ENCODE data around the gene SUSD1. TPM values are rescaled to one million over a fixed set of nuclear protein-coding genes. Genes with fewer than 3 reads are reported as not detected.

SUSD1 gene
- total and polyA plus RNA-seq, 2 of the 13 experiments (the other 11 are each of a cell fraction or from before 2014, with no cell fraction given): 25.9 to 32.3 TPM

DNA sequence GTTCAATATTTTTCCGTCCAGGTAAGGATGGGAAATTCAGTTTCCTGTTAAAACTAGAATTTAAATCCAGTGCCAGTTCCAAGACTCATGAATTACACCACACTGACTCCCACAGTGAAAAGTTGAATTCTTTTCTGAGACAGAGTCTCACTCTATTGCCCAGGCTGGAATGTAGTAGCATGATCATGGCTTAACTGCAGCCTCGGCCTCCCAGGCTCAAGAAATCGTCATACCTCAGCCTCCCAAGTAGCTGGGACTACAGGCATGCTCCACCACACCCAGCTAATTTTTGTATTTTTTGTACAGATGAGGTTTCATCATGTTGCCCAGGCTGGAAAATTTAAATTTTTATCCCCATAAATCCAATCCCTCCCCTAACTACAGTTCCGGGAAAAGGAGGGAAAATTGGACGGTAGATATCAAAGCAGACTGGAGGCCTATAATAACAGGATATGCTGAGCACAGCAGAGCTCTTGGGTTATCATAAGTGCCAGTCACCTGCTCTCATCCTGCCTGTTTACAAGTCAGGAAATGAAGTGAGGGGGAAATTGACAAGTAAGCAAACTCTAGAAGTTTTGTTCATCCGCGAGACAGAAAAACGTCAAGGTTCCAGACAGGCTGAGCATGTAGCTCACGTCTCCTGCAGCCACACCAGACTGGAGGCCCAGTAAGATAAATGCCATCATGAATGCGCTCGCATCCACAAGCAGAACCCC is 172.8 kb downstream of the SUSD1 start (continued):
- no peak for TF ChIP-seq ZNF569 (CRISPR knock-in tag; IDR thresholded peaks at IDR 0.05; ENCODE audit: borderline replicate concordance)

DNA sequence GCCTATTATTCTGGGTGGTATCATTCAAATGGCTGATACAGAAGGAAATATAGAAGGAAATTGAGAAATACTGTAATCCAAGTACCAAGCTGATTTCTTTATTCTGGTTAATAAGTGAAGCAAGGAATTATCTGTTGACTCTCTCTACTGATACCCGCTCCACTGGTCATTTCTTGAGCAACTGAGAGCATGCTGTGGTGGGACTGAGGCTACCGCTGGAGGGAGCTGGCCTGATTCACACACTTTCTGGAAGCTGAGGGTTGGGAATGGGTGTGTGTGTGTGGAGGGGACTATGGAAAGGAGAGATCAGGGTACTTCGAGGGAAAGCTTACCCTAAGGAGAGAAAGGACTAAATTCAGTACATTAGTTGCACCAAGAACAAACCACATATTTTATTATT is 174.4 kb downstream of the SUSD1 start:
- FAIRE-seq (no peak), ATAC-seq (no peak), DNase-seq (ENCODE audit: low spot score) (no peak)
- POLR2A ChIA-PET: no interaction called here
- no peak overlapping the region for H3K4me3 ChIP-seq (replicated peaks in 1 of 3; ENCODE audit: insufficient read depth in 1 of 3, low read depth in 2 of 3, low read length in 3 of 3)
- no peak overlapping the region for H2AFZ ChIP-seq (ENCODE audit: low read length)
- no peak overlapping the region for H3K4me2 ChIP-seq (ENCODE audit: low read depth, low read length)
- H3K36me3 ChIP-seq (replicated peaks in 1 of 2; ENCODE audit: control insufficient read depth in 1 of 2, insufficient read depth in 2 of 2, low read length in 2 of 2): no peaks in the 10 kb centered on the region
- H3K9ac ChIP-seq (ENCODE audit: insufficient read depth, low read depth, low read length): no peak overlapping the region
- H3K79me2 ChIP-seq (ENCODE audit: insufficient read depth, low read length): no peaks in the 10 kb centered on the region
- intact Hi-C loops (cut with micrococcal nuclease; ENCODE audit: unreplicated experiment): no loop called here
- 53% methylated on average over 3 of the region's 3 CpGs for WGBS (ENCODE audit: low lambda C conversion rate)
- no peaks in the 10 kb centered on the region for H3K4me1 ChIP-seq (ENCODE audit: insufficient read depth, low read length)
- BruUV-seq (replicated peaks): no TSS peak
- in situ Hi-C loops (cut with HindIII; ENCODE audit: extremely low pct_ligation_motif_present, low pct_unique_long_range_greater_than_20kb): no loop called here
- H3K9me3 ChIP-seq (ENCODE audit: low read length): no peaks in the 10 kb centered on the region
- no peak overlapping the region for H3K27ac ChIP-seq (ENCODE audit: extremely low read length, insufficient read depth, low read length)
- no peaks in the 10 kb centered on the region for H4K20me1 ChIP-seq (ENCODE audit: insufficient read depth, low read length)
- CTCF ChIA-PET (ENCODE audit: low intra/inter-chr PET ratio, low total read pairs): no interaction called here
- H3K27me3 ChIP-seq (ENCODE audit: control insufficient read depth in 1 of 2, insufficient read depth in 2 of 2, low read length in 2 of 2): peaks cover 0 to 1% of the 10 kb centered on the region in 2 experiments; a peak in 1 of 5 replicates
- TF ChIP-seq SKI (IDR thresholded peaks at IDR 0.05; ENCODE audit: partially characterized antibody) (no peak), FOSL2 (CRISPR knock-in tag; IDR thresholded peaks at IDR 0.05) (no peak), NFE2L2 (IDR thresholded peaks at IDR 0.05; ENCODE audit: low read length) (no peak), SAFB2 (CRISPR knock-in tag; IDR thresholded peaks at IDR 0.05; ENCODE audit: borderline replicate concordance, low read depth) (no peak), ZNF652 (CRISPR knock-in tag; IDR thresholded peaks at IDR 0.05; ENCODE audit: borderline replicate concordance, low read depth) (no peak)
- TF ChIP-seq, protein P1, sequence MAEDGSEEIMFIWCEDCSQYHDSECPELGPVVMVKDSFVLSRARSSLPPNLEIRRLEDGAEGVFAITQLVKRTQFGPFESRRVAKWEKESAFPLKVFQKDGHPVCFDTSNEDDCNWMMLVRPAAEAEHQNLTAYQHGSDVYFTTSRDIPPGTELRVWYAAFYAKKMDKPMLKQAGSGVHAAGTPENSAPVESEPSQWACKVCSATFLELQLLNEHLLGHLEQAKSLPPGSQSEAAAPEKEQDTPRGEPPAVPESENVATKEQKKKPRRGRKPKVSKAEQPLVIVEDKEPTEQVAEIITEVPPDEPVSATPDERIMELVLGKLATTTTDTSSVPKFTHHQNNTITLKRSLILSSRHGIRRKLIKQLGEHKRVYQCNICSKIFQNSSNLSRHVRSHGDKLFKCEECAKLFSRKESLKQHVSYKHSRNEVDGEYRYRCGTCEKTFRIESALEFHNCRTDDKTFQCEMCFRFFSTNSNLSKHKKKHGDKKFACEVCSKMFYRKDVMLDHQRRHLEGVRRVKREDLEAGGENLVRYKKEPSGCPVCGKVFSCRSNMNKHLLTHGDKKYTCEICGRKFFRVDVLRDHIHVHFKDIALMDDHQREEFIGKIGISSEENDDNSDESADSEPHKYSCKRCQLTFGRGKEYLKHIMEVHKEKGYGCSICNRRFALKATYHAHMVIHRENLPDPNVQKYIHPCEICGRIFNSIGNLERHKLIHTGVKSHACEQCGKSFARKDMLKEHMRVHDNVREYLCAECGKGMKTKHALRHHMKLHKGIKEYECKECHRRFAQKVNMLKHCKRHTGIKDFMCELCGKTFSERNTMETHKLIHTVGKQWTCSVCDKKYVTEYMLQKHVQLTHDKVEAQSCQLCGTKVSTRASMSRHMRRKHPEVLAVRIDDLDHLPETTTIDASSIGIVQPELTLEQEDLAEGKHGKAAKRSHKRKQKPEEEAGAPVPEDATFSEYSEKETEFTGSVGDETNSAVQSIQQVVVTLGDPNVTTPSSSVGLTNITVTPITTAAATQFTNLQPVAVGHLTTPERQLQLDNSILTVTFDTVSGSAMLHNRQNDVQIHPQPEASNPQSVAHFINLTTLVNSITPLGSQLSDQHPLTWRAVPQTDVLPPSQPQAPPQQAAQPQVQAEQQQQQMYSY (CRISPR knock-in tag; IDR thresholded peaks at IDR 0.05): no peak
- TF ChIP-seq, protein P2, sequence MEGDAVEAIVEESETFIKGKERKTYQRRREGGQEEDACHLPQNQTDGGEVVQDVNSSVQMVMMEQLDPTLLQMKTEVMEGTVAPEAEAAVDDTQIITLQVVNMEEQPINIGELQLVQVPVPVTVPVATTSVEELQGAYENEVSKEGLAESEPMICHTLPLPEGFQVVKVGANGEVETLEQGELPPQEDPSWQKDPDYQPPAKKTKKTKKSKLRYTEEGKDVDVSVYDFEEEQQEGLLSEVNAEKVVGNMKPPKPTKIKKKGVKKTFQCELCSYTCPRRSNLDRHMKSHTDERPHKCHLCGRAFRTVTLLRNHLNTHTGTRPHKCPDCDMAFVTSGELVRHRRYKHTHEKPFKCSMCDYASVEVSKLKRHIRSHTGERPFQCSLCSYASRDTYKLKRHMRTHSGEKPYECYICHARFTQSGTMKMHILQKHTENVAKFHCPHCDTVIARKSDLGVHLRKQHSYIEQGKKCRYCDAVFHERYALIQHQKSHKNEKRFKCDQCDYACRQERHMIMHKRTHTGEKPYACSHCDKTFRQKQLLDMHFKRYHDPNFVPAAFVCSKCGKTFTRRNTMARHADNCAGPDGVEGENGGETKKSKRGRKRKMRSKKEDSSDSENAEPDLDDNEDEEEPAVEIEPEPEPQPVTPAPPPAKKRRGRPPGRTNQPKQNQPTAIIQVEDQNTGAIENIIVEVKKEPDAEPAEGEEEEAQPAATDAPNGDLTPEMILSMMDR (CRISPR knock-in tag; IDR thresholded peaks at IDR 0.05): no peak
- TF ChIP-seq, protein P3, sequence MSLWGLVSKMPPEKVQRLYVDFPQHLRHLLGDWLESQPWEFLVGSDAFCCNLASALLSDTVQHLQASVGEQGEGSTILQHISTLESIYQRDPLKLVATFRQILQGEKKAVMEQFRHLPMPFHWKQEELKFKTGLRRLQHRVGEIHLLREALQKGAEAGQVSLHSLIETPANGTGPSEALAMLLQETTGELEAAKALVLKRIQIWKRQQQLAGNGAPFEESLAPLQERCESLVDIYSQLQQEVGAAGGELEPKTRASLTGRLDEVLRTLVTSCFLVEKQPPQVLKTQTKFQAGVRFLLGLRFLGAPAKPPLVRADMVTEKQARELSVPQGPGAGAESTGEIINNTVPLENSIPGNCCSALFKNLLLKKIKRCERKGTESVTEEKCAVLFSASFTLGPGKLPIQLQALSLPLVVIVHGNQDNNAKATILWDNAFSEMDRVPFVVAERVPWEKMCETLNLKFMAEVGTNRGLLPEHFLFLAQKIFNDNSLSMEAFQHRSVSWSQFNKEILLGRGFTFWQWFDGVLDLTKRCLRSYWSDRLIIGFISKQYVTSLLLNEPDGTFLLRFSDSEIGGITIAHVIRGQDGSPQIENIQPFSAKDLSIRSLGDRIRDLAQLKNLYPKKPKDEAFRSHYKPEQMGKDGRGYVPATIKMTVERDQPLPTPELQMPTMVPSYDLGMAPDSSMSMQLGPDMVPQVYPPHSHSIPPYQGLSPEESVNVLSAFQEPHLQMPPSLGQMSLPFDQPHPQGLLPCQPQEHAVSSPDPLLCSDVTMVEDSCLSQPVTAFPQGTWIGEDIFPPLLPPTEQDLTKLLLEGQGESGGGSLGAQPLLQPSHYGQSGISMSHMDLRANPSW (CRISPR knock-in tag; IDR thresholded peaks at IDR 0.05; ENCODE audit: borderline replicate concordance): no peak

All from HepG2 (cell line).